IPS DF 6.9 (cell line): ENCODE measurements around the gene GNAO1.

ENCODE experiments used
- DNase-seq: peaks from one replicate; pipeline ENCODE4 v3.0.0-alpha.2; 2013; ENCODE audit warnings: low read depth, low spot score
- H3K27ac ChIP-seq: one replicate; pipeline ENCODE4 v1.5.1; 2013; ENCODE audit warnings: low read length, control low read depth
- H3K27me3 ChIP-seq: 2 replicates; pipeline ENCODE4 v1.6.1; 2013; ENCODE audit warnings: mild to moderate bottlenecking, low read length; ENCODE audit not compliant: control insufficient read depth, insufficient read depth
- H3K36me3 ChIP-seq: 2 replicates; pipeline ENCODE4 v1.6.1; 2013; ENCODE audit warnings: low read length; ENCODE audit not compliant: control insufficient read depth, insufficient read depth
- H3K4me1 ChIP-seq: 2 replicates; pipeline ENCODE4 v1.6.1; 2013; ENCODE audit warnings: low read length; ENCODE audit not compliant: control insufficient read depth, insufficient read depth
- H3K4me3 ChIP-seq: 2 replicates; pipeline ENCODE4 v1.5.1; 2013; ENCODE audit warnings: mild to moderate bottlenecking, low read length
- H3K9me3 ChIP-seq: 2 replicates; pipeline ENCODE4 v1.6.1; 2013; ENCODE audit warnings: low read length, inconsistent platforms; ENCODE audit not compliant: control insufficient read depth, insufficient read depth
- WGBS: extraction: QIAGEN DNeasy Blood & Tissue Kit; methylation state at CpG from one replicate; pipeline ENCODE4 v1.1.7; 2013; ENCODE audit warnings: mixed read lengths, missing lambda C conversion rate; ENCODE audit not compliant: insufficient read length, insufficient coverage; 5-methylcytosine and 5-hydroxymethylcytosine counted together

Gene GNAO1

GRCh38 chr16:56221995-56222394 is 30.7 kb downstream of the GNAO1 start:
- no peak overlapping the region for H3K27ac ChIP-seq
- DNase-seq = no peak
- H3K9me3 ChIP-seq = no peaks in the 10 kb centered on the region
- H3K4me1 ChIP-seq = peaks cover 2% of the 10 kb centered on the region; the same call in 1 of the 2 replicates
- H3K4me3 ChIP-seq = no peak overlapping the region
- no peaks in the 10 kb centered on the region for H3K36me3 ChIP-seq
- WGBS = no CpG with 5 or more reads among the region's 2 CpGs
- H3K27me3 ChIP-seq = no peaks in the 10 kb centered on the region

- DNase-seq = no peak
- no peaks in the 10 kb centered on the region for H3K9me3 ChIP-seq
- no peak overlapping the region for H3K27ac ChIP-seq
- H3K4me3 ChIP-seq = no peak overlapping the region
- H3K36me3 ChIP-seq = no peaks in the 10 kb centered on the region
- no CpG with 5 or more reads among the region's 10 CpGs for WGBS
- peaks cover 2% of the 10 kb centered on the region; the same call in 1 of the 2 replicates for H3K4me1 ChIP-seq
- no peaks in the 10 kb centered on the region for H3K27me3 ChIP-seq
Measured at GRCh38 chr16:56222474-56222997, 31.2 kb downstream of the GNAO1 start.

- Histone ChIP-seq H3K27ac (no peak overlapping the region), H3K4me1 (peaks cover 2% of the 10 kb centered on the region; the same call in 1 of the 2 replicates), H3K36me3 (no peaks in the 10 kb centered on the region), H3K9me3 (no peaks in the 10 kb centered on the region), H3K27me3 (no peaks in the 10 kb centered on the region), H3K4me3 (no peak overlapping the region)
- DNase-seq = no peak
- no CpG with 5 or more reads among the region's 2 CpGs for WGBS
Measured at GRCh38 chr16:56225017-56225742, 33.9 kb downstream of the GNAO1 start.

- no peak overlapping the region for H3K4me3 ChIP-seq
- H3K36me3 ChIP-seq = no peaks in the 10 kb centered on the region
- DNase-seq = no peak
- no CpG with 5 or more reads among the region's 2 CpGs for WGBS
- no peaks in the 10 kb centered on the region for H3K27me3 ChIP-seq
- no peaks in the 10 kb centered on the region for H3K9me3 ChIP-seq
- H3K27ac ChIP-seq = no peak overlapping the region
- H3K4me1 ChIP-seq = peaks cover 2% of the 10 kb centered on the region; the same call in 1 of the 2 replicates
Measured at GRCh38 chr16:56226187-56226586, 34.9 kb downstream of the GNAO1 start.

DNA sequence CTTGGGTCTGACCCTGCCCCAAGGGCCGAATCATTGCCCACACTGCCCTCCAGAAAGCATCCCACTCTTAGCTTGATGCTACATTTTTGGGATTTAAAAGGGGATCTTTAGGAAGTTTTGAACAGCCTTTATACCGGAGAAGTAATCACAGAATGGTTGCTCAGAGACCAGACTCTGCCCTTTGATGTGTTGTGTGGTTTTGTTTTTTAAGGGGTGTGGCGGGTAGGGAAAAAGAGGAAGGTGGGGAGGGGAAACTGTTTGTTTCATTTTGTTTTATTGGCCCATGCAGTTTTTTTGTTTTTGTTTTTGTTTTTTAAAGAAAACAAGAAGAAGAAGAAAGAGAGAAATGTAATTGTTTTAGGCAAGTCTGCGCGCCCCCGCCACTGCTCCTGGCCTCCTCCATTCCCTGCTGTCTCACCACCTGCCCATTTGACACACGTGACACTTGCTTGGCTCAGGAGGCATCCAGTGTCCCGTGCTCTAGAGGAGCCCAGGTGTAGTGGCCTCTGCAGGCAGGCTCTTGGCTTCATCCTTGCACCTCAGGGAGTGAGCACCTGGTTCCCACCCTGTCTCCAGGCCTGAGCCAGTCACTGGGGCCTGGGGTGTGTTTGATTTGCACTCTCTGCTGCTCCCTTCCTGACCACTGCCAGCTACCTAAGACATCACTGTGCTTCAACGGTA is 35.7 kb downstream of the GNAO1 start:
- no CpG with 5 or more reads among the region's 9 CpGs for WGBS
- DNase-seq = no peak
- Histone ChIP-seq H3K27ac (no peak overlapping the region), H3K27me3 (no peaks in the 10 kb centered on the region), H3K4me3 (no peak overlapping the region), H3K4me1 (peaks cover 3% of the 10 kb centered on the region; the same call in 1 of the 2 replicates), H3K36me3 (no peaks in the 10 kb centered on the region), H3K9me3 (no peaks in the 10 kb centered on the region)

DNA sequence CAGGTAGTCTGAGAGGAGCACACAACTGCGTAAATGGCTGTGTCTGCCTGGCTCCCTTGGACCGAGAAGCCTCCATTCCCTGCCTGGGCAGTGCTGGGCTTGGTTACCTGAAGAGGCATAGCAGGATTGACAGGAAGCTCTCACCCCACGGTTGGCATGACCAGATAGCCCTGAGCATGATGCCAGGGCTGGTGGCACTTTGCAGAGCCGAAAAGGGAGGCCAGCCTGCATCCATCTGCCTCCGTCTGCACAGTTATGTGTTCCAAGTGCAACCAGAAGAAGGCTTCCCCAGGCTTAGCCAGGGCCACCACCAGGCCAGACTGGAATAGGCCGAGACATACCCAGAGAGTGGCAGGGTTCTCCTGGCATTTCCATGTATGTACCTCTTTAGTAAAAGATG is 36.6 kb downstream of the GNAO1 start:
- Histone ChIP-seq H3K4me3 (no peak overlapping the region), H3K27me3 (no peaks in the 10 kb centered on the region), H3K4me1 (peaks cover 2% of the 10 kb centered on the region; the same call in 1 of the 2 replicates), H3K27ac (no peak overlapping the region), H3K36me3 (no peaks in the 10 kb centered on the region), H3K9me3 (no peaks in the 10 kb centered on the region)
- DNase-seq = no peak
- no CpG with 5 or more reads among the region's 6 CpGs for WGBS

DNA sequence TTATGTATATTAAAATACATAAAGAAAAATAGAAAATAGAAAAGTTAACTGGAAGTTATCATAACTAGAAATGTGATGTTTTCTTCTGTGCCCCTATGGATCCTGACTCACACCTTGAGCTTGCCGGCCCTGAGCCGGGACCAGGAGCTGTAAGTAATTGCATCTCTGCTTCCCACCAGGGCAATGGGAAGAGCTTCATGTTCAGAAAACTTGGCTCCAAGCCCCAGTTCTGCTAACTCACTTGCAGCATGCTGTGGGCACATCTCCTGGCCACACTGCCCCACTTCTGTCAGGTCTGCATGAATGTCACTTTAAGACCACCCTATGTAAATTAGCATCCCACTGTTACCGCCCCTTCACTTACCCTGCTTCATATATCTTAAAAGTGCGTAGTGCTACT is 37.2 kb downstream of the GNAO1 start:
- Histone ChIP-seq H3K4me3 (no peak overlapping the region), H3K27me3 (no peaks in the 10 kb centered on the region), H3K9me3 (no peaks in the 10 kb centered on the region), H3K4me1 (peaks cover 2% of the 10 kb centered on the region; the same call in 1 of the 2 replicates), H3K36me3 (no peaks in the 10 kb centered on the region), H3K27ac (no peak overlapping the region)
- WGBS = no CpG with 5 or more reads among the region's 4 CpGs
- DNase-seq = no peak

DNA sequence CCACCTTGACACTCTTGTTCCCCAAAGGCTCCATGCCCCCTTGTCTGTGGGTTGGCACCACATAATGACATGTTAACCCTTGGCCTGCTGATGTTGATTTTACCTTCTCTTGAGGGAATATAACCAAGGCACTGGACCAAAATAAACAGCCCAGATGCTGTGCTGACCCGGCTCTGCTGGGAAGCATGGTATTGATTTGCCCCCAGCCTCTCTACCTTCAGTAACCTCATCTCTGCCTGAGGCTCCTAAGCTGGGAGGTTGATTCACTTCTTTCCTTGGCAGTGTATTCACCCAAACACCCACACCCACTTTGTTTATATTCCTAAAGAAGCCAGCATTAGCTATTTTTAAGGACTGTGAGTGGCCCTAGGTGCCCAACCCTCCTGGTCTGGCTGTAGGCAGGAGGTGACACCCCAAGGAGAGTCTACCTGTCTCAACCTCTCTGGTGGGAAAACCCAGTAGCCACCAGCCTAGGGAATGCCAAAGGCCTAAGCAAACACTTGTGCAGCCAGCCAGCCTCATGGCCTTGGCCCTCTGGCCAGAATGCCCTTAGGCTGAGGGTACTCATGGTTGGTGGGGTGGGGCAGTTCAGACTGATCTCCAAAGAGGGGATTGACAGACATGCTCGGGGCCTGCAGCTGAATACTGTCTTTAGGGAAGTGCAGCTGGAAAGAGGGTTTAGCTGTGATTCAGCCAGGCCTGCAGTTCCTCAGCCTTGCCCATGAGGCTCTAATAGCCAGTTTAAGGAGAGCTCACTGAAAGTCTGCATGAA is 42.7 kb downstream of the GNAO1 start:
- Histone ChIP-seq H3K4me1 (peaks cover 4% of the 10 kb centered on the region), H3K9me3 (no peaks in the 10 kb centered on the region), H3K27ac (no peak overlapping the region), H3K36me3 (no peaks in the 10 kb centered on the region), H3K4me3 (no peak overlapping the region), H3K27me3 (no peaks in the 10 kb centered on the region)
- no CpG with 5 or more reads among the region's 2 CpGs for WGBS
- no peak for DNase-seq

DNA sequence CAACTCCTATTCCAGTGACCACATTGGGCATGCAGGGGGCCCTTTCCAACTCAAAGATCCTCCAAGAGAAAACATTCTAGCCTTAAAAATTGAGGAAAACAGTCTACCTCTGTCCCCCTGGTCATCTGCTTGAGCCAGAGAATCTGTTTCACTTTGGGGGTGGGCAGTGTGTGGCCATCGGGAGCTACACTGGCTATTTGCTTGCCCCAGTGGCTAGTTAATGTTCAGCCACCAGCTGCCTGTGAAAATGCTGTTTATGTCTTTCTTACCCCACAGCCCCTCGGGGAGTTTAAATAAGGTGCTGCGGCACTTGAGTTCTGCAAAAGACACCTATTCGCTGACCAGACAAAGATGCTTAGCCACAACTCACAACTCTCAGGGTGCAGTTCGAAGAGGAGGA is 43.4 kb downstream of the GNAO1 start:
- no peak for DNase-seq
- H3K9me3 ChIP-seq = no peaks in the 10 kb centered on the region
- no CpG with 5 or more reads among the region's 5 CpGs for WGBS
- peaks cover 4% of the 10 kb centered on the region for H3K4me1 ChIP-seq
- no peak overlapping the region for H3K4me3 ChIP-seq
- H3K36me3 ChIP-seq = no peaks in the 10 kb centered on the region
- no peak overlapping the region for H3K27ac ChIP-seq
- H3K27me3 ChIP-seq = no peaks in the 10 kb centered on the region

GRCh38 chr16:56237451-56237930 is 46.2 kb downstream of the GNAO1 start:
- Histone ChIP-seq H3K4me1 (peaks cover 2% of the 10 kb centered on the region), H3K27ac (no peak overlapping the region), H3K36me3 (no peaks in the 10 kb centered on the region), H3K9me3 (no peaks in the 10 kb centered on the region), H3K27me3 (no peaks in the 10 kb centered on the region), H3K4me3 (no peak overlapping the region)
- no CpG with 5 or more reads among the region's 6 CpGs for WGBS
- no peak for DNase-seq
